ENCODE data around the gene MAP3K3. TPM values are rescaled to one million over a fixed set of nuclear protein-coding genes. Genes with fewer than 3 reads are reported as not detected.

Gene MAP3K3
- total RNA-seq, 2 donors from 2014 or later, result 13.4 to 15.5 TPM

- Histone ChIP-seq H3K36me3 (no peaks in the 10 kb centered on the region), H3K27me3 (no peaks in the 10 kb centered on the region), H3K9me3 (no peaks in the 10 kb centered on the region), H3K27ac (no peak overlapping the region), H3K9ac (ENCODE audit: low read depth in 2 of 2, low read length in 2 of 2) (no peak overlapping the region), H3K4me1 (no peaks in the 10 kb centered on the region), H3K4me3 (no peak overlapping the region)
- intact Hi-C loops (cut with DNase I), result no loop called here
- DNase-seq, result no peak
- TF ChIP-seq CTCF (IDR thresholded peaks at IDR 0.05), result no peak
Measured at GRCh38 chr17:63722403-63722802, 100.2 kb downstream of the MAP3K3 start.

- Histone ChIP-seq H3K4me1 (no peaks in the 10 kb centered on the region), H3K27me3 (no peaks in the 10 kb centered on the region), H3K27ac (no peak overlapping the region), H3K36me3 (no peaks in the 10 kb centered on the region), H3K4me3 (no peak overlapping the region), H3K9me3 (no peaks in the 10 kb centered on the region), H3K9ac (ENCODE audit: low read depth in 2 of 2, low read length in 2 of 2) (no peak overlapping the region)
- TF ChIP-seq CTCF (IDR thresholded peaks at IDR 0.05), result no peak
- intact Hi-C loops (cut with DNase I), result no loop called here
- DNase-seq, result no peak
Measured at GRCh38 chr17:63735691-63736090, 113.5 kb downstream of the MAP3K3 start.

- DNase-seq, result peak; percentile 32
- Histone ChIP-seq H3K4me1 (no peaks in the 10 kb centered on the region), H3K27ac (peak overlapping the region; percentile 98), H3K36me3 (no peaks in the 10 kb centered on the region), H3K9ac (ENCODE audit: low read depth in 2 of 2, low read length in 2 of 2) (peak overlapping the region; percentile 93), H3K9me3 (no peaks in the 10 kb centered on the region), H3K4me3 (peak overlapping the region; percentile 71), H3K27me3 (no peaks in the 10 kb centered on the region)
- no peak for TF ChIP-seq CTCF (IDR thresholded peaks at IDR 0.05)
- intact Hi-C loops (cut with DNase I), result no loop called here
Measured at GRCh38 chr17:63740464-63741142, 118.4 kb downstream of the MAP3K3 start.

- no peak for DNase-seq
- H3K9me3 ChIP-seq, result no peaks in the 10 kb centered on the region
- H3K9ac ChIP-seq (ENCODE audit: low read depth in 2 of 2, low read length in 2 of 2), result peak overlapping the region; percentile 93
- H3K27me3 ChIP-seq, result no peaks in the 10 kb centered on the region
- H3K4me1 ChIP-seq, result no peaks in the 10 kb centered on the region
- H3K27ac ChIP-seq, result peak overlapping the region; percentile 98
- no peaks in the 10 kb centered on the region for H3K36me3 ChIP-seq
- TF ChIP-seq CTCF (IDR thresholded peaks at IDR 0.05), result no peak
- intact Hi-C loops (cut with DNase I), result no loop called here
- peak overlapping the region; percentile 71 for H3K4me3 ChIP-seq
Measured at GRCh38 chr17:63741143-63741407, 118.9 kb downstream of the MAP3K3 start.

- no peak for TF ChIP-seq CTCF (IDR thresholded peaks at IDR 0.05)
- intact Hi-C loops (cut with DNase I), result no loop called here
- DNase-seq, result peak; percentile 99
Measured at GRCh38 chr17:63741408-63742173, 119.4 kb downstream of the MAP3K3 start, which contains the start of gene STRADA. Gene STRADA (minus strand): TSS chr17:63741799. CDS start chr17:63728369, 13,430 bp downstream.

More at GRCh38 chr17:63741408-63742173, 119.4 kb downstream of the MAP3K3 start, which contains the start of gene STRADA:
- H3K27ac ChIP-seq, result peak within 1 kb of the TSS; percentile 98
- peak within 1 kb of the TSS; percentile 93 for H3K9ac ChIP-seq (ENCODE audit: low read depth in 2 of 2, low read length in 2 of 2)
- H3K36me3 ChIP-seq, result peaks cover under 1% of the 10 kb centered on the region
- no peaks in the 10 kb centered on the region for H3K9me3 ChIP-seq
- H3K4me3 ChIP-seq, result peak within 1 kb of the TSS; percentile 71
- H3K4me1 ChIP-seq, result no peaks in the 10 kb centered on the region
- H3K27me3 ChIP-seq, result no peaks in the 10 kb centered on the region

Other genes starting within 250 kb of the MAP3K3 start
- gene CYB561, start 176.1 kb upstream of the MAP3K3 start, total RNA-seq, result 10 to 100 TPM; 60.1 to 90.6 TPM
- gene ACE, start 145.4 kb upstream of the MAP3K3 start, total RNA-seq, result 10 to 100 TPM; 38.3 to 45.2 TPM
- under 1 TPM; 0.47 to 0.80 TPM for gene KCNH6, start 99.1 kb upstream of the MAP3K3 start, total RNA-seq
- gene DCAF7, start 71.9 kb upstream of the MAP3K3 start, total RNA-seq, result 100 to 1,000 TPM in 1 of 2 donors, 10 to 100 TPM in 1; 94.3 to 105 TPM
- gene TACO1, start 21.5 kb upstream of the MAP3K3 start, total RNA-seq, result 10 to 100 TPM; 34.1 to 51.6 TPM
- gene LIMD2, start 77.7 kb downstream of the MAP3K3 start, total RNA-seq, result 1 to 10 TPM; 3.6 to 5.6 TPM
- gene STRADA, start 119.4 kb downstream of the MAP3K3 start, total RNA-seq, result 10 to 100 TPM; 15.6 to 19.9 TPM
- 100 to 1,000 TPM; 128 to 145 TPM for gene CCDC47, start 151.2 kb downstream of the MAP3K3 start, total RNA-seq
- 10 to 100 TPM; 71.1 to 74.5 TPM for gene DDX42, start 151.8 kb downstream of the MAP3K3 start, total RNA-seq
- 100 to 1,000 TPM in 1 of 2 donors, 10 to 100 TPM in 1; 86.1 to 138 TPM for gene PSMC5, start 205.0 kb downstream of the MAP3K3 start, total RNA-seq
- gene FTSJ3, start 205.2 kb downstream of the MAP3K3 start, total RNA-seq, result 10 to 100 TPM; 25.4 to 44.6 TPM
- gene SMARCD2, start 220.3 kb downstream of the MAP3K3 start, total RNA-seq, result 100 to 1,000 TPM in 1 of 2 donors, 10 to 100 TPM in 1; 77.2 to 124 TPM

Data from colonic mucosa (tissue), 4 donors.